H9 (cell line): Measurements from ENCODE around the gene DPP6. TPM values are rescaled to one million over a fixed set of nuclear protein-coding genes. Genes with fewer than 3 reads are reported as not detected.

Experiments used
- DNase-seq: peaks from one replicate; pipeline ENCODE4 v3.0.0-alpha.2; 2017
- H2AFZ ChIP-seq: one replicate; pipeline ENCODE4 v1.6.1; 2013; ENCODE audit warnings: mild to moderate bottlenecking, low read length, control low read depth, moderate library complexity
- H2AK5ac ChIP-seq: 2 replicates; pipeline ENCODE4 v1.6.1; 2013; ENCODE audit warnings: low read length, control low read depth, mixed read lengths; ENCODE audit not compliant: insufficient read length
- H2BK120ac ChIP-seq: one replicate; pipeline ENCODE4 v1.6.1; 2013; ENCODE audit warnings: low read depth, mild to moderate bottlenecking, low read length, control low read depth, inconsistent platforms; ENCODE audit not compliant: poor library complexity, severe bottlenecking
- H2BK12ac ChIP-seq: 2 replicates; pipeline ENCODE4 v1.6.1; 2013; ENCODE audit warnings: low read length, control low read depth, mixed read lengths, low read depth; ENCODE audit not compliant: insufficient read length
- H2BK15ac ChIP-seq: 2 replicates; pipeline ENCODE4 v1.6.1; 2013; ENCODE audit warnings: low read depth, low read length, control low read depth
- H2BK20ac ChIP-seq: one replicate; pipeline ENCODE4 v1.6.1; 2013; ENCODE audit warnings: low read depth, mild to moderate bottlenecking, low read length, control low read depth, inconsistent platforms; ENCODE audit not compliant: poor library complexity, severe bottlenecking
- H2BK5ac ChIP-seq: 2 replicates; pipeline ENCODE4 v1.6.1; 2013; ENCODE audit warnings: low read length, control low read depth, mixed read lengths; ENCODE audit not compliant: insufficient read length
- H3K14ac ChIP-seq: 2 replicates; pipeline ENCODE4 v1.6.1; 2013; ENCODE audit warnings: low read length, control low read depth; ENCODE audit not compliant: insufficient read depth
- H3K18ac ChIP-seq: 2 replicates; pipeline ENCODE4 v1.6.1; 2013; ENCODE audit warnings: low read depth, mild to moderate bottlenecking, mixed read lengths, low read length, control low read depth; ENCODE audit not compliant: insufficient read length
- H3K23ac ChIP-seq: 2 replicates; pipeline ENCODE4 v1.6.1; 2013; ENCODE audit warnings: low read length, control low read depth, mixed read lengths, low read depth; ENCODE audit not compliant: insufficient read length
- H3K23me2 ChIP-seq: 2 replicates; pipeline ENCODE4 v1.6.1; 2013; ENCODE audit warnings: low read depth, mild to moderate bottlenecking, mixed read lengths, low read length, control low read depth; ENCODE audit not compliant: insufficient read length, poor library complexity, severe bottlenecking
- H3K27ac ChIP-seq: 2 replicates; pipeline ENCODE4 v1.5.1; 2013; ENCODE audit warnings: low read length, control low read depth, mixed read lengths, low read depth; ENCODE audit not compliant: insufficient read length
- H3K27me3 ChIP-seq: 2 replicates; pipeline ENCODE4 v1.6.1; 2013; ENCODE audit warnings: low read length, control low read depth, inconsistent platforms; ENCODE audit not compliant: insufficient read depth
- H3K4ac ChIP-seq: 2 replicates; pipeline ENCODE4 v1.6.1; 2013; ENCODE audit warnings: low read depth, mild to moderate bottlenecking, control low read depth, inconsistent platforms, low read length, moderate library complexity
- H3K4me1 ChIP-seq: 2 replicates; pipeline ENCODE4 v1.6.1; 2013; ENCODE audit warnings: low read length, control low read depth, inconsistent platforms; ENCODE audit not compliant: insufficient read depth
- H3K4me2 ChIP-seq: 2 replicates; pipeline ENCODE4 v1.6.1; 2013; ENCODE audit warnings: low read length, control low read depth, mixed read lengths; ENCODE audit not compliant: insufficient read length, insufficient read depth
- H3K56ac ChIP-seq: 2 replicates; pipeline ENCODE4 v1.6.1; 2013; ENCODE audit warnings: low read depth, mild to moderate bottlenecking, mixed read lengths, low read length, control low read depth; ENCODE audit not compliant: insufficient read length
- H3K79me1 ChIP-seq: 2 replicates; pipeline ENCODE4 v1.6.1; 2013; ENCODE audit warnings: low read depth, mild to moderate bottlenecking, moderate library complexity, low read length, control low read depth, inconsistent platforms; ENCODE audit not compliant: insufficient read depth, poor library complexity, severe bottlenecking
- H3K79me2 ChIP-seq: 2 replicates; pipeline ENCODE4 v1.6.1; 2013; ENCODE audit warnings: low read length, control low read depth, inconsistent platforms; ENCODE audit not compliant: insufficient read depth
- H3K9ac ChIP-seq: 2 replicates; pipeline ENCODE4 v1.6.1; 2013; ENCODE audit warnings: low read length, control low read depth, mixed read lengths; ENCODE audit not compliant: insufficient read length; ENCODE audit errors: extremely low read depth
- H3K9me3 ChIP-seq: one replicate; pipeline ENCODE4 v1.6.1; 2013; ENCODE audit warnings: low read depth, low read length, inconsistent platforms; ENCODE audit not compliant: control insufficient read depth
- H3T11ph ChIP-seq: one replicate; pipeline ENCODE4 v1.6.1; 2013; ENCODE audit warnings: mild to moderate bottlenecking, low read length, control low read depth, inconsistent platforms
- H4K20me1 ChIP-seq: one replicate; pipeline ENCODE4 v1.6.1; 2013; ENCODE audit not compliant: control insufficient read depth, insufficient read length, insufficient read depth
- H4K5ac ChIP-seq: 2 replicates; pipeline ENCODE4 v1.6.1; 2013; ENCODE audit warnings: low read depth, mild to moderate bottlenecking, mixed read lengths, low read length, control low read depth; ENCODE audit not compliant: insufficient read length
- H4K8ac ChIP-seq: replicated peaks from 2 replicates; pipeline ENCODE4 v1.6.1; 2013; ENCODE audit warnings: low read length, control low read depth, mixed read lengths, low read depth; ENCODE audit not compliant: insufficient read length
- H4K91ac ChIP-seq: 2 replicates; pipeline ENCODE4 v1.6.1; 2013; ENCODE audit warnings: low read depth, mild to moderate bottlenecking, moderate library complexity, mixed read lengths, low read length, control low read depth; ENCODE audit not compliant: insufficient read length
- H3K27ac Mint-ChIP-seq, 3 experiments: 2 replicates in 2 of 3; 3 replicates in 1 of 3; pipeline ENCODE4 v1.8.0; 2020 to 2021; ENCODE audit warnings: mixed read lengths in 3 of 3, mild to moderate bottlenecking in 1 of 3, moderate library complexity in 1 of 3
- H3K27me3 Mint-ChIP-seq: 2 replicates; pipeline ENCODE4 v1.8.0; 2021; ENCODE audit warnings: low read depth, mild to moderate bottlenecking, moderate library complexity, mixed read lengths
- H3K36me3 Mint-ChIP-seq, 3 experiments: 2 replicates in 2 of 3; 3 replicates in 1 of 3; pipeline ENCODE4 v1.8.0; 2020 to 2021; ENCODE audit warnings: low read depth in 3 of 3, mixed read lengths in 3 of 3; ENCODE audit not compliant: insufficient read depth in 1 of 3
- H3K4me1 Mint-ChIP-seq, 2 experiments: 2 replicates each; pipeline ENCODE4 v1.8.0; 2020; ENCODE audit warnings: mixed read lengths in 2 of 2
- H3K4me3 Mint-ChIP-seq, 2 experiments: 2 replicates in 1 of 2; 3 replicates in 1 of 2; pipeline ENCODE4 v1.8.0; 2020 to 2021; ENCODE audit warnings: mild to moderate bottlenecking in 2 of 2, mixed read lengths in 2 of 2, moderate library complexity in 1 of 2
- H3K9me3 Mint-ChIP-seq, 2 experiments: 2 replicates in 1 of 2; 3 replicates in 1 of 2; pipeline ENCODE4 v1.8.0; 2020; ENCODE audit warnings: mild to moderate bottlenecking in 2 of 2, mixed read lengths in 2 of 2, moderate library complexity in 1 of 2
- whole genome bisulfite sequencing: extraction: QIAGEN DNeasy Blood & Tissue Kit; methylation state at CpG from one replicate; pipeline ENCODE4 v1.1.7; 2013; ENCODE audit warnings: missing lambda C conversion rate, low lambda C conversion rate, mixed read lengths; ENCODE audit not compliant: insufficient read length; ENCODE audit errors: extremely low coverage; 5-methylcytosine and 5-hydroxymethylcytosine counted together
- total RNA-seq: library from RNA; stranded (reverse); gene quantifications from 2 replicates; pipeline ENCODE4 v1.2.1, GENCODE V29; 2021
- TF ChIP-seq, protein P1 (sequence below): fragments of 200-600 bp; sonication (generic); conservative IDR thresholded peaks from 3 replicates; pipeline ENCODE4 v1.8.0; 2021; ENCODE audit warnings: antibody characterized with exemption, mild to moderate bottlenecking

The DPP6 gene
- total RNA-seq, 1 experiment from 2014 or later = 4.5 TPM

DNA sequence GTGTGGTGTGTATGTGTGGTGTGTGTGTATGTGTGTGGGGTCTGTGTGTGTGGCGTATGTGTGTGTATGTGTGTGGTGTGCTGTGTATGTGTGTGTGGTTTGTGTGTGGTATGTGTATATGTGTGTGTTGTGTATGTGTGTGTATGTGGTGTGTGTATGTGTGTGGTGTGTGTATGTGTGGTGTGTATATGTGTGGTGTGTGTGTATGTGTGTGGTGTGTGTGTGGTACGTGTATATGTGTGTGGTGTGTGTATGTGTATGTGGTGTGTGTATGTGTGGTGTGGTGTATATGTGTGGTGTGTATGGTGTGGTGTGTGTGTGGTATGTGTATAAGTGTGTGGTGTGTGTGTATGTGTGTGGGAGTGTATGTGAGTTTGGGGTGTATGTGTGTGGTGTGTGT, 522.0 kb downstream of the DPP6 start:
- Histone ChIP-seq H3K23me2 (no peaks in the 10 kb centered on the region), H4K5ac (no peak overlapping the region), H3K9me3 (no peaks in the 10 kb centered on the region), H2BK120ac (no peak overlapping the region), H3K27me3 (no peaks in the 10 kb centered on the region), H3K79me1 (no peaks in the 10 kb centered on the region), H2BK20ac (no peak overlapping the region), H3K23ac (no peak overlapping the region), H3K4me1 (no peaks in the 10 kb centered on the region), H3K56ac (no peak overlapping the region), H4K91ac (no peak overlapping the region), H2AFZ (no peak overlapping the region), H3K9ac (no peak overlapping the region), H2BK5ac (no peak overlapping the region), H2BK15ac (no peak overlapping the region), H3T11ph (no peak overlapping the region), H3K18ac (no peak overlapping the region), H4K20me1 (peaks cover 3% of the 10 kb centered on the region), H3K27ac (no peak overlapping the region), H3K14ac (no peak overlapping the region), H4K8ac (no peak overlapping the region), H3K4ac (no peak overlapping the region), H2BK12ac (no peak overlapping the region), H3K4me2 (no peak overlapping the region), H2AK5ac (no peak overlapping the region), H3K79me2 (no peaks in the 10 kb centered on the region)
- TF ChIP-seq, protein P1, sequence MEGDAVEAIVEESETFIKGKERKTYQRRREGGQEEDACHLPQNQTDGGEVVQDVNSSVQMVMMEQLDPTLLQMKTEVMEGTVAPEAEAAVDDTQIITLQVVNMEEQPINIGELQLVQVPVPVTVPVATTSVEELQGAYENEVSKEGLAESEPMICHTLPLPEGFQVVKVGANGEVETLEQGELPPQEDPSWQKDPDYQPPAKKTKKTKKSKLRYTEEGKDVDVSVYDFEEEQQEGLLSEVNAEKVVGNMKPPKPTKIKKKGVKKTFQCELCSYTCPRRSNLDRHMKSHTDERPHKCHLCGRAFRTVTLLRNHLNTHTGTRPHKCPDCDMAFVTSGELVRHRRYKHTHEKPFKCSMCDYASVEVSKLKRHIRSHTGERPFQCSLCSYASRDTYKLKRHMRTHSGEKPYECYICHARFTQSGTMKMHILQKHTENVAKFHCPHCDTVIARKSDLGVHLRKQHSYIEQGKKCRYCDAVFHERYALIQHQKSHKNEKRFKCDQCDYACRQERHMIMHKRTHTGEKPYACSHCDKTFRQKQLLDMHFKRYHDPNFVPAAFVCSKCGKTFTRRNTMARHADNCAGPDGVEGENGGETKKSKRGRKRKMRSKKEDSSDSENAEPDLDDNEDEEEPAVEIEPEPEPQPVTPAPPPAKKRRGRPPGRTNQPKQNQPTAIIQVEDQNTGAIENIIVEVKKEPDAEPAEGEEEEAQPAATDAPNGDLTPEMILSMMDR = no peak
- no peak overlapping the region for H3K4me3 Mint-ChIP-seq
- H3K9me3 Mint-ChIP-seq = peaks cover 0 to 5% of the 10 kb centered on the region in 2 experiments; a peak in 3 of 5 replicates
- peaks cover 0 to 3% (median 0%) of the 10 kb centered on the region in 3 experiments; a peak in 1 of 7 replicates for H3K36me3 Mint-ChIP-seq
- H3K27me3 Mint-ChIP-seq = no peaks in the 10 kb centered on the region
- no CpG with 5 or more reads among the region's 2 CpGs for WGBS
- DNase-seq = no peak
- peaks cover 0 to 2% of the 10 kb centered on the region in 2 experiments; a peak in 1 of 4 replicates for H3K4me1 Mint-ChIP-seq
- H3K27ac Mint-ChIP-seq = no peak overlapping the region
